ENCODE results near the gene PSMD6.

Gene PSMD6

DNA sequence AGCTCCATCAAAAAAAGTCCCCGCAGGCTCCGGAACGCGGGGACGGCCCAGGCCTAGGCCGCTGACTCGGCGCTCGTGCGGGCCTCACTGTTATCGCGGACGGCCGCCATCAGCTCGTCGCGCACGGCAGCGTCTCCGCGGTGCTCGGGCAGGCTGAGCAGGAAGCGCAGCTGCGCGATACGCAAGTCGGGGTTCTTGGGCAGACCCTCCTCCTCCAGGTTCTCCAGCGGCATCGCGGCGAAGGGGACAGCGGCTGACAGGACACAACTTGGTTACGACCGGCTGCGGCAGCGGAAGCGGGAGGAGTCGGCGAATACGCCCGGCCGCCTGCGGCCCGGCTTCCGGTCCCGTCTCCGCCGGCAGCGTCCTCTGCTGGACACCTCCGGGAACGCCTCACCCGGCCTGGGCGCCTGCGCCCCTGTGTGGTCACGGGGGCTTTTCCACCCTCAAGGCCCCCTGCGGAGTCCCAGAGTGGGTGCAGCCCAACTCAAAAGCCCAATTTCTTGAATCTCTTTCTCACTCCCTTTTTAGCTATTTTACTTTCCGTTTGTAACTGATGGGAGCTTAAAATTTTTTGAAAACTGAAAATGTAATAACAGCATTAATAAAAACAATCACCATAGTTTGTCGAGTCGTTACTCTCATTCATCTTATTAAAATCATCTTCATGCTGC is at the start of gene PSMD6:
Gene PSMD6, minus strand, starts transcription at position 308 of the 674 bp plus-strand sequence. Its CDS starts 75 bp downstream, at position 233.
- DNase-seq: peak; percentile 88

DNA sequence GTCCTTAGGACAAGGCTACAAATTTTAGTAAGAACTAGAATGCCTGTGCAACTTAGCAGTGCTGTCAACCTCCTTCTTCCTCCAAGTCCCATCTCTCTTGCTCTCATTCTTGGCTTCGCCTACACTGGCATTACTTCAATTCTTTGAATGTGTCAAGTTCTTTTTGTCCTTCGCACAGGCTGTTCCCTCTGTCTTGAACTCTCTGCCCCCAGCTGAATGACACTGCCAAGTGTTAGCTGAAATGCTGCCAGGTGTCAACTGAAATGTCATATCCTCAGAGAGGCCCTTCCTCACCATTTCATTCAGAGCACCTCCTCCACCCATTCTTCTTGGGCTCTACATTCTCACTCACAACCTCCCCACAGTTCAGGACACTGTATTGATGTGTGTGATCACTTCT is 48.8 kb upstream of the PSMD6 start:
- no peak for DNase-seq

DNA sequence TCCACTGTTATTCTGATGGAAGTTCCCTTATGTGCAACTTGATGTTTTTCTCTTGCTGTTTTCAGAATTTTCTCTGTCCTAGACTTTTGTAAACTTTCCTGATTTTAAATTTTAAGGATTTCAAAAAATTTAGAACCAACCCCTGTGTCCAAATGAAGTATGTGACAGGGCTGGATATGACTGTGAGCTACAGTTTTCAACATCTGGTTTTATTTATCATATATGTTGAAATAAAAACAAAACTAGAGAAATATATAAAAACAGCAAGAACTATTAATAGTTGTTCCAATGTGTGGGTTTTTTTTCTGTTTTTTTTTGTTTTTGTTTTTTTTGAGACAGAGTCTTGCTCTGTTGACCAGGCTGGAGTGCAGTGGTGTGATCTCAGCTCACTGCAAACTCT is 47.4 kb upstream of the PSMD6 start:
- DNase-seq: no peak

- no peak for DNase-seq
Observed at GRCh38 chr3:64067506-64068346, 44.4 kb upstream of the PSMD6 start.

DNA sequence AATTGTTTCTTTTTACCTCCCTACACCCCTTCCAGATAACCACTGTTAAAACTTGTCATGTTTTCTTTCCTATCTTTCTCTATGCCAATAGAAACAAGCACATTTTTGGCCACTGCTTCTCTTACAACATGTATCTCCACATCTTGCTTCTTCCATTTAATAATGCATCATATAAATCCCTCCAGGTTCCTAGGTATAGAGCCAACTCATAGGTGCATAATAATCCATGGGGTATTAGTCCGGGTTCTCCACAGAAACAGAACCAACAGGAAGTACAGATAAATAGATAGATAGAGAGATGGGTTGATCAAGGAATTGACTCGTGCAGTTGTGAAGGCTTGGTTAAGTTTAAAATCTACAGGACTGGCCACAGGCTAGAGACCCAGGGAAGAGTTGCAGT is 41.5 kb upstream of the PSMD6 start:
- no peak for DNase-seq

- DNase-seq: no peak
Observed at GRCh38 chr3:64063983-64064438, 40.7 kb upstream of the PSMD6 start.

GRCh38 chr3:64063207-64063982 is 40.1 kb upstream of the PSMD6 start:
- DNase-seq: no peak

- DNase-seq: no peak
Observed at GRCh38 chr3:64061628-64062027, 38.3 kb upstream of the PSMD6 start.

DNA sequence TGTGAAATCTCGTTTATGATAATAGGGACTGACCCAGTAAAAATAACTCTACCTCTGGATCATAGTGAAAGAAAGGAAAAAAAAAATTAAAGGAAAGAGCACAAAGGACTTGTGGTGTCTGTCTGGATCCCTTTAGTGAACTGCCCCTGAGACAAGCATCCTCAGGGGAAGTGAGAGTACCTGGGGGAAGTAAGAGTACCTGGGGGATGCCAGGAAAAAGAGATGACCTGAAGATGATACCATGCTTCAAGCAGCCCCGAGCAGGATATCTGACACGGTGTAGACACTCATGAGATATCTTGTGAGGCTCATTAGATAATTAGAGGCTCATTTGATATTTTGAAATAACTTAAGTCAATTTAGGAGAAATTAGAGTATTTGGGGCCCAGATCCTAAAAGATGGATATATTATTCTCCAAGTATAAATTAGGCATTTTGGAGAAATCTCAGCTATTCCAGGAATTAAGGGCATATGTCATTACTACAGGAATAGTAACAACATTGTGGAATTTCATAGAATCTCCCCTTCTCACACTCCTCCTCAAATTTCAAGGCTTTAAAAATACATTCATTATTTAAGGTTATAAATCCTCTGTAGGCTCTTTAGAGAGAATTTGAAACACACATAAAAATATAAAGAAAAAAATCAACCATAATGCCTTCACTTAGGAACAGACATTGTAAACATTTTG is 36.3 kb upstream of the PSMD6 start:
- no peak for DNase-seq

DNA sequence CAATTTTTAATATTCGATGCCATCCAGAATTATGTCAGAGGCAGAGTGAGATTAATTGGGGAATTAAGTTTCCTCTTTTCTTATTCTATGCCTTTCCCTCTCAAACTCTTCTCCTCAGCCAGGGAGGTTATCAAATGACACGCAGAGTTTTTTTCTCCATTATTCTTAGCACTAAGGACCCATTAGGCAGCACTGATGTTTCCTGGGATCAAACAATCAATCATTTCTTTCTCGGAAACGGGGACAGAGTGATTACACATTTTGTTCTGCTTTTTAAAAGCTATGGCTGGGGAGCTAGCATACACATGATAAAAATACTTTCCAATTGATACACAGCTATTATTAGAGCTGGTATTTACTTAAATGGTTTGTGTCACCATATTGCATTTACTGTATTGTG is 35.3 kb upstream of the PSMD6 start:
- DNase-seq: no peak

- DNase-seq: no peak
Observed at GRCh38 chr3:64057231-64057630, 33.9 kb upstream of the PSMD6 start.

- no peak for DNase-seq
Observed at GRCh38 chr3:64056606-64057180, 33.4 kb upstream of the PSMD6 start.

GRCh38 chr3:64055076-64055475 is 31.8 kb upstream of the PSMD6 start:
- no peak for DNase-seq

DNA sequence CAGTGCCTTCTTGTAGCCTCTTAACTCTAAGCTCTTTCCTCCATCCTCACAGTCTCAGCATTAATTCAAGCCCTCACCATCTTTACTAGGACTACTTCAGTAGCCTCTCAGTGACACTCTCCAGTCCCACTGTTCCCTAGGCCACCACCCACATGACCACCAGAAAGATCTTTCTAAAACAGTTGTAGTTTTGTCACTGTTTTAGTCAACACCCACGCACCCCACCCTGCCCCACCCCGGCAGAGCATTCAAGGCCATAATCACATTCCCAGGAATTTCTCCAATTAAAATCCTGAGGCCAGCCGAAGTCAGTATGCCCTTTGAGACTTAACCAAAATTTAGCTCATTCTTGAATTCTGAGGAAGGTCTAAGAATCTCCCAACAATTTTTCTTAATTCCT is 31.2 kb upstream of the PSMD6 start:
- no peak for DNase-seq

- no peak for DNase-seq
Observed at GRCh38 chr3:64053581-64053980, 30.3 kb upstream of the PSMD6 start.

DNA sequence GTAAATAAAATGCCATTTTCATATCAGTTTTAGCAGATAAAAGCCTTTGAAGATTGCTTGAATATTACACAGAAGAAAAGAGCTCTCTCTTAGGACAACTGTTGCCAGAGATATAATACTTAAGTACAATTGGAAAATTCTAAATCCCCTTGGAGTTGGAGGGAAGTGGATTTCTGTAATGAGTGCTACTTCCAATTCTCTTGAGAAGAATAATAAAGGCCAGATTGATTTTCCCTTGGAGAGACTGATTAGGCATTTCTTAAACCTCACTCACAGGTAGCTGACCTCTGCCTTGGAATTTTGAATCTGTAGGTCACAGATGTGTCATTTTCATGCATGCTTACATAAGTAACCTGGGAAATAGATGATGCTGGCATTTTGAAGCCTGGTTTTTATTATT is 29.8 kb upstream of the PSMD6 start:
- DNase-seq: no peak

- no peak for DNase-seq
Observed at GRCh38 chr3:64049832-64050231, 26.5 kb upstream of the PSMD6 start.

DNA sequence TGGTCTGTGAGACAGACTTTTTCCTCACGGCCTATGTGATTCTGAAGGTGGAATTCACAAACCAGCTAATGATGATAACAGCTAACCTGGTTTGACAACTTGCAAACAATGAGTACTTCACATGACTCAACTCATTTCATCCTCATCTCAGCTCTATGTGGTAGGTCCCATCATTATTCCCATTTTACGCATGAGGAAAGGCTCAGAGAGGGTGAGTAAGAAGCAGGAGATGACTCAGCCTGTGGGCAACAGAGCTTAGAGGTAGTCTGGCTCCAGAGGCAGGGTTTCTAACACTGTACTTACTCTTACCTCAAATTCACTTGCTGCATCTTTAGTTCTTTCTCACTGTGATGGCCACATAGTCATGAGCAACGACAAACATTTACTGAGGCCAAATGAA is 25.8 kb upstream of the PSMD6 start:
- no peak for DNase-seq

DNA sequence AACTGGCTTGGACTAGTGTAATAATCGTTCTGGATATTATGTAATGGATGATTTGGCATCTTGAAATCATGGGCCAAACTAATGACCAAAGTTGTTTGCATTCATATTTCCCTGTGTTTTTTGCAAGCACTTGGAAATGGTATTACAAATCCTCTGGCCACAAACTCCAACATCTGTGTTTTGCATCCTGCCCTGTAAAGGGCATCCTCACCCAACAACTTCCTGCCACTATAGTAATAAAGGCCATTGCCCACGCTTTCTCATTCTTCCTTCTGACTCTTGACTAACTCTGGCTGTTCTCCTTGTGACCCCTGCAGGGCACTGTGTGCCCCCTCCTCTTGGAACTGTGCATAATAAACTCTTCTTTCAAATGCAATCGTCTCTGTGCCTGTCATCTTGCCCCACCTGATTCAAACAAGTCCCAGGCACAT is 25.4 kb upstream of the PSMD6 start:
- no peak for DNase-seq

DNA sequence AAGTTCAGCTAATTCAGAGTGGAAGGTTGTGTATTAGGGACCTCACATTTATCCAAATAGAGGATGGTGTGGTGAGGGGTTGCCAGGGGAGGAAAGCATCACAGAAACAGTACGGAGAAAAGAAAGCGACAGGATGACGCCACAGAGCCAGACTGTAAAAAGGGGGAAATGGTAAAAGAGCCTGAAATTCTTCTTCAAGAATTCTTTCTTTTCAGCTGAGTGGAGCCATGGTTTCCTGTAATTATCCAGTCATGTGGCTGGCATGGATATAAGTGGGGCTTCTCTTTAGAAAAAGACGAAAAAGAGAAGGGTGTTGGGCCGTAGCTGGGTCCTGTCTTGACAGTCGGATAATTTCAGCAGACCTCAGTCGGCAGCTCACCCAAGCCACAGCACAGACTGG is 24.5 kb upstream of the PSMD6 start:
- DNase-seq: no peak

GRCh38 chr3:64046996-64047594 is 23.8 kb upstream of the PSMD6 start:
- no peak for DNase-seq

- DNase-seq: no peak
Observed at GRCh38 chr3:64046592-64046991, 23.3 kb upstream of the PSMD6 start.
